ENCODE measurements around the gene ACTN4. TPM values are rescaled to one million over a fixed set of nuclear protein-coding genes. Genes with fewer than 3 reads are reported as not detected.

Gene ACTN4
- total RNA-seq, 1 donor from 2014 or later, result 744 TPM

DNA sequence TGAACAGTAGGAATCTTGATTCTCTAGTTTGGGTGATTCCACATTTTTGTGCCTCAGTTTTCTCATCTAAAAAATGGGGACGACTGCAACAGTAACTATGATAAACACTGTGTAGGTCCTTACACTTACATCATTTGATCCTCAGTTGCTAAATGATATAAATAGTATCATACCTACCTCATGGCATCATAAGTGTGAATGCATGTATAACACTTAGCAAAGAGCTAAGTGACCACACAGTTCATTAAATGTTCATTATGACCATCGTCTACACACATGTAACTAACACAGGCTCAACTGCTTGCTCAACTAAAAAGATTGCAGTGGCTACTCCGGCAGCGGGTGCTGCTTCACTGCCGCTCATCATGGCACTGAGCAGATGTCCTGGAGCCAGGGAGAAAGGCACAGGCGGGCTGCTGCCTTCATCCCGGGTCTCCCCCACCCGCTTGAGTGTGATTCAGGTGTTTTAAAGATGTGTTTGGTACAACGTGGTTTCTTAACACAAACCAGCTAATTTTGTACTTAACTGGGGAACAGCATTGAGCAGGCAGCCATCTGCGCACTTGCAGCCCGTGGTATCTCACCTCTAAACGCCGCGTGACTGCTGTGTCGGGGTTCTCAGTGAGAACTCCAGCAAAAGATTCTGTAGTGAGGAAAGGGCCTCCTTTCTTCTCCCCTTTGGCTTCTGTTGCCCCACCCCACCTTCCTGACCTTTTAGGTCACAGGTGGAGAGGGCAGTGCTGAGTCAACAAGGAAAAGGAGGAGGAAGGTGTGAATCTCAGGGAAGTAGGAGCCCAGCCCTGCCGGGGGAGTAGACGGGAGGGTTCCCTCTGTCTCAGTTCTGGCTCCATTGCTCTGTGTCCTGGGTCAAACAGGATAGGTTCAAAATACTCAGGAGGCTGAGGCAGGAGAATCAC, 11.7 kb upstream of the ACTN4 start:
- H3K4me1 Mint-ChIP-seq (ENCODE audit: unreplicated experiment), result peaks cover 17% of the 10 kb centered on the region
- H3K9me3 Mint-ChIP-seq (ENCODE audit: unreplicated experiment), result no peaks in the 10 kb centered on the region
- peaks cover 17% of the 10 kb centered on the region for H3K36me3 Mint-ChIP-seq (ENCODE audit: low read depth, unreplicated experiment)
- H3K4me3 Mint-ChIP-seq (ENCODE audit: unreplicated experiment), result no peak overlapping the region
- peaks cover 2% of the 10 kb centered on the region for H3K27me3 Mint-ChIP-seq (ENCODE audit: unreplicated experiment)
- TF ChIP-seq, protein P1, sequence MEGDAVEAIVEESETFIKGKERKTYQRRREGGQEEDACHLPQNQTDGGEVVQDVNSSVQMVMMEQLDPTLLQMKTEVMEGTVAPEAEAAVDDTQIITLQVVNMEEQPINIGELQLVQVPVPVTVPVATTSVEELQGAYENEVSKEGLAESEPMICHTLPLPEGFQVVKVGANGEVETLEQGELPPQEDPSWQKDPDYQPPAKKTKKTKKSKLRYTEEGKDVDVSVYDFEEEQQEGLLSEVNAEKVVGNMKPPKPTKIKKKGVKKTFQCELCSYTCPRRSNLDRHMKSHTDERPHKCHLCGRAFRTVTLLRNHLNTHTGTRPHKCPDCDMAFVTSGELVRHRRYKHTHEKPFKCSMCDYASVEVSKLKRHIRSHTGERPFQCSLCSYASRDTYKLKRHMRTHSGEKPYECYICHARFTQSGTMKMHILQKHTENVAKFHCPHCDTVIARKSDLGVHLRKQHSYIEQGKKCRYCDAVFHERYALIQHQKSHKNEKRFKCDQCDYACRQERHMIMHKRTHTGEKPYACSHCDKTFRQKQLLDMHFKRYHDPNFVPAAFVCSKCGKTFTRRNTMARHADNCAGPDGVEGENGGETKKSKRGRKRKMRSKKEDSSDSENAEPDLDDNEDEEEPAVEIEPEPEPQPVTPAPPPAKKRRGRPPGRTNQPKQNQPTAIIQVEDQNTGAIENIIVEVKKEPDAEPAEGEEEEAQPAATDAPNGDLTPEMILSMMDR (IDR thresholded peaks at IDR 0.05; ENCODE audit: unreplicated experiment), result no peak
- no peak for DNase-seq (ENCODE audit: low spot score)
- no peak overlapping the region for H3K27ac Mint-ChIP-seq (ENCODE audit: unreplicated experiment)

DNA sequence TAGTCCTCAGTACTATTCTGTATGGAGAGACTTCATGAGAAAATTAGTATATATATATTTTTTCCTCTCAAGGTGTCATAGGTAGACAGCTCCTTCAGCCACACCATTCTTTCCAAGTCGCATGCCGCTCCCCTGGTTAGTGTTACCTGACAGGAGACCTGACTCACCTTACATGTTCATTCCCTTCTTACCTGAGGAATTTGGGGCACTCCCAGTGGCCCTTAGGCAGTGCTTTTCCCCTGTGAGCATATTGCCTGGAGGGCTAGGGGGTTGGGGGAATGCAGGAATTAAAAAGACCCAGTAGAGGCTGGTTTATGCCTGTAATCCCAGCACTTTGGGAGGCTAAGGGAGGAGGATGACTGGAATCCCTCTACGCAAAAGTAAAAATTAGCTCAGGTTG, 9.0 kb upstream of the ACTN4 start:
- Mint-ChIP-seq H3K9me3 (ENCODE audit: unreplicated experiment) (no peaks in the 10 kb centered on the region), H3K4me3 (ENCODE audit: unreplicated experiment) (no peak overlapping the region), H3K36me3 (ENCODE audit: low read depth, unreplicated experiment) (no peaks in the 10 kb centered on the region), H3K4me1 (ENCODE audit: unreplicated experiment) (peaks cover 20% of the 10 kb centered on the region), H3K27ac (ENCODE audit: unreplicated experiment) (no peak overlapping the region), H3K27me3 (ENCODE audit: unreplicated experiment) (peaks cover 4% of the 10 kb centered on the region)
- DNase-seq (ENCODE audit: low spot score), result no peak
- TF ChIP-seq, protein P1 (IDR thresholded peaks at IDR 0.05; ENCODE audit: unreplicated experiment), result no peak

DNA sequence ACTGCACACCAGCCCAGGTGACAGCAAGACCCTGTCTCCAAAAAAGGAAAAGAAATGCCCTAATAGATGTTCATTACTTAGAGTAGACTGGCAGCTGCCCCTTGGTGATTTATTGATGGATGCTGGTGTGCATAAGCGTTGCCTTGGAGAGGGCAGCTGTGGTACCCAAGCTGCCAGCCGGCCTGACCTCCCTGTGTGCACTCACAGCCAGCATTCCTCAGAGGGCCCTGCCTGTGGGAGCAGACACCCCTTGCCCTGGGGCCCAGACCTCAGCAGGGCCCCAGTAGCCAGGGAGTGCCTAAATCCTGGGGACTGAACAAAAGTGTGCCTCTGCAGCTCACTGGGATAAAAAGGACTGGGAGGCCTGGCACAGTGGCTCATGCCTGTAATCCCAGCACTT, 7.8 kb upstream of the ACTN4 start:
- Mint-ChIP-seq H3K36me3 (ENCODE audit: low read depth, unreplicated experiment) (no peaks in the 10 kb centered on the region), H3K27ac (ENCODE audit: unreplicated experiment) (peak overlapping the region; percentile 24), H3K4me1 (ENCODE audit: unreplicated experiment) (peaks cover 20% of the 10 kb centered on the region), H3K9me3 (ENCODE audit: unreplicated experiment) (no peaks in the 10 kb centered on the region), H3K4me3 (ENCODE audit: unreplicated experiment) (no peak overlapping the region), H3K27me3 (ENCODE audit: unreplicated experiment) (peaks cover 4% of the 10 kb centered on the region)
- TF ChIP-seq, protein P1 (IDR thresholded peaks at IDR 0.05; ENCODE audit: unreplicated experiment), result no peak
- no peak for DNase-seq (ENCODE audit: low spot score)

DNA sequence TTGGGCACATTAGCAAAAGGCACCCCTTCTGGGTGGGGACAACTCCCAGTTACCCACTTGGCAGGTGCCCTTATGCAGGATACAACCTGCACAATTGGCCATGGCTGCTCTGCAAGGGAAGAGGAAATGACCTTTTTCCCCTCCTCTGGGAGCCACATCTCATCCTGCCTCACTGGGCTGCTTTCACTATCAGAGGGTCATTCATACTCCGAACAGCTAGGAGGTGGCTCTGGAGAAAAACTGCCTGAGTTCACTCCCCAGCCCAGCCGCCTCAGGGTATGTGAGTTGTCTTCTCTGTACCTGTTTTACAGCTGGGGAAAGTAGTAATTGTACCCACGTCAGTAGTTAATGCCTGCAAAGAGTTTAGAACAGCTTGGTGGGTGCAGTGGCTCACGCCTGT, 7.1 kb upstream of the ACTN4 start:
- H3K27me3 Mint-ChIP-seq (ENCODE audit: unreplicated experiment), result peaks cover 4% of the 10 kb centered on the region
- TF ChIP-seq, protein P1 (IDR thresholded peaks at IDR 0.05; ENCODE audit: unreplicated experiment), result no peak
- DNase-seq (ENCODE audit: low spot score), result peak; percentile 30
- peaks cover 21% of the 10 kb centered on the region for H3K4me1 Mint-ChIP-seq (ENCODE audit: unreplicated experiment)
- no peak overlapping the region for H3K4me3 Mint-ChIP-seq (ENCODE audit: unreplicated experiment)
- H3K36me3 Mint-ChIP-seq (ENCODE audit: low read depth, unreplicated experiment), result no peaks in the 10 kb centered on the region
- H3K27ac Mint-ChIP-seq (ENCODE audit: unreplicated experiment), result peak overlapping the region; percentile 52
- H3K9me3 Mint-ChIP-seq (ENCODE audit: unreplicated experiment), result no peaks in the 10 kb centered on the region

DNA sequence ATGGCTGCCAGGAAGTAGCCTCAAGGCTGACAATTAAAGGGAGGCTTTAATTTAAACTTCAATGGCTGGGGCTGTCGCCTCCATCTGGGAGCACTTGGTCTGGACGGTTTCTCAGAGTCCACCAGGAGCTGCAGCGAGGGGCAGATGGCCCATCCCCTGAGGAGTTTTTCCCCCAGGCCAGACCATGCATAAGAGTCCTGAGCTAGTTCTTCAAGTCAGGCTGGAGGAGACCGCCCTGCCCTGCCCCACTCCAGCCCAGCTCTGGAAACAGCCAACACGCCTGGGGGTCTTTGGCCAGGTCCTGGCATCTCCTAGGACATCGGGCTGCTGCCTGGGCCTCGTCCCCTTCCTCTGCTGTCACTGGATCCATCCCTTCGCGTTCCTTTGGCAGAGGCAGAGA, 5.3 kb upstream of the ACTN4 start:
- DNase-seq (ENCODE audit: low spot score), result no peak
- Mint-ChIP-seq H3K4me3 (ENCODE audit: unreplicated experiment) (no peak overlapping the region), H3K9me3 (ENCODE audit: unreplicated experiment) (no peaks in the 10 kb centered on the region), H3K27ac (ENCODE audit: unreplicated experiment) (no peak overlapping the region), H3K4me1 (ENCODE audit: unreplicated experiment) (peaks cover 12% of the 10 kb centered on the region), H3K27me3 (ENCODE audit: unreplicated experiment) (peaks cover 2% of the 10 kb centered on the region), H3K36me3 (ENCODE audit: low read depth, unreplicated experiment) (no peaks in the 10 kb centered on the region)
- TF ChIP-seq, protein P1 (IDR thresholded peaks at IDR 0.05; ENCODE audit: unreplicated experiment), result no peak

Data from endothelial cell (in vitro differentiated cells).